Sigmoid colon (tissue), 4 donors: ENCODE data around the gene IAH1.

Experiments
- CTCF ChIP-seq, 4 experiments: fragments of 450-650 bp in 3 of 4; fragments of 200-600 bp in 1 of 4; IDR thresholded peaks; one replicate each; pipeline ENCODE4 v1.5.1; 2016 to 2019; ENCODE audit warnings: antibody characterized with exemption in 4 of 4, mild to moderate bottlenecking in 3 of 4, moderate library complexity in 2 of 4
- EP300 ChIP-seq, 4 donors: sonication (generic); formaldehyde crosslinking; IDR thresholded peaks; one replicate each; pipeline ENCODE4 v1.6.1; 2017; ENCODE audit warnings: antibody characterized with exemption in 4 of 4
- POLR2A ChIP-seq, 2 donors: fragments of 450-650 bp; IDR thresholded peaks; one replicate each; pipeline ENCODE4 v1.6.1; 2016; ENCODE audit warnings: antibody characterized with exemption in 2 of 2, mild to moderate bottlenecking in 2 of 2, moderate library complexity in 2 of 2
- POLR2AphosphoS5 ChIP-seq, 4 donors: sonication (generic); formaldehyde crosslinking; IDR thresholded peaks; one replicate each; pipeline ENCODE4 v1.6.1; 2017; ENCODE audit warnings: antibody characterized with exemption in 4 of 4

DNA sequence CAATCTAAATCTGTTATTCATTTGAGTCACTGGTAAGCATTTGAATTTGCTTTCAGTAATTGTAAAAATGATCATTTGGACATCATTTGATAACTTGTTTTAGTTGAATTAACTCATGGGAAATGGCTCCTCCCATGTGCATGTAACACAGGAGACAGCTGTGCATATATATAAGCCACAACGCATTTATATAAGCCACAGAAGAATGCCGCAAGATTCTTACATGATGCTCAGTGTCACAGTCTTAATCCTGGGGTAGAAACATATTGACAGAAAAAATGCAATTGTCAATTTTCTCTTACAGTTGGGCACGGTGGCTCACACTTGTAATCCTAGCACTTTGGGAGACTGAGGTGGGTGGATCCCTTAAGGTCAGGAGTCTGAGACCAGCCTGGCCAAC, 13.3 kb upstream of the IAH1 start:
- TF ChIP-seq CTCF (IDR thresholded peaks at IDR 0.05) = no peak
- no peak for TF ChIP-seq POLR2A (IDR thresholded peaks at IDR 0.05)
- no peak for TF ChIP-seq POLR2AphosphoS5 (IDR thresholded peaks at IDR 0.05)
- no peak for TF ChIP-seq EP300 (IDR thresholded peaks at IDR 0.05)
